ENCODE results near the gene AP2M1.

AP2M1 gene

GRCh38 chr3:184189421-184189820 is 14.8 kb downstream of the AP2M1 start:
- no peak for DNase-seq (ENCODE audit: low read depth in 1 of 2, low spot score in 1 of 2)

GRCh38 chr3:184192889-184193288 is 18.2 kb downstream of the AP2M1 start:
- no peak for DNase-seq (ENCODE audit: low read depth in 1 of 2, low spot score in 1 of 2)
- in situ Hi-C loops (cut with HindIII; ENCODE audit: low pct_unique_long_range_greater_than_20kb, low sequenced_read_pairs): no loop called here
- no peak for TF ChIP-seq JUND (IDR thresholded peaks at IDR 0.05; ENCODE audit: low read depth)

More at GRCh38 chr3:184189421-184189820, 14.8 kb downstream of the AP2M1 start:
- no peak for TF ChIP-seq JUND (IDR thresholded peaks at IDR 0.05; ENCODE audit: low read depth)
- in situ Hi-C loops (cut with HindIII; ENCODE audit: low pct_unique_long_range_greater_than_20kb, low sequenced_read_pairs): no loop called here

- DNase-seq (ENCODE audit: low read depth in 1 of 2, low spot score in 1 of 2): no peak
- TF ChIP-seq JUND (IDR thresholded peaks at IDR 0.05; ENCODE audit: low read depth): no peak
- in situ Hi-C loops (cut with HindIII; ENCODE audit: low pct_unique_long_range_greater_than_20kb, low sequenced_read_pairs): no loop called here
Observed at GRCh38 chr3:184193991-184194539, 19.4 kb downstream of the AP2M1 start.

- in situ Hi-C loops (cut with HindIII; ENCODE audit: low pct_unique_long_range_greater_than_20kb, low sequenced_read_pairs): no loop called here
- no peak for TF ChIP-seq JUND (IDR thresholded peaks at IDR 0.05; ENCODE audit: low read depth)
- DNase-seq (ENCODE audit: low read depth in 1 of 2, low spot score in 1 of 2): no peak
Observed at GRCh38 chr3:184196536-184196935, 21.9 kb downstream of the AP2M1 start.

GRCh38 chr3:184198509-184198908 is 23.9 kb downstream of the AP2M1 start:
- peak in 1 of 2 experiments; percentile 52 for DNase-seq (ENCODE audit: low read depth in 1 of 2, low spot score in 1 of 2)
- in situ Hi-C loops (cut with HindIII; ENCODE audit: low pct_unique_long_range_greater_than_20kb, low sequenced_read_pairs): no loop called here
- no peak for TF ChIP-seq JUND (IDR thresholded peaks at IDR 0.05; ENCODE audit: low read depth)

GRCh38 chr3:184200825-184201224 is 26.2 kb downstream of the AP2M1 start:
- no peak for TF ChIP-seq JUND (IDR thresholded peaks at IDR 0.05; ENCODE audit: low read depth)
- in situ Hi-C loops (cut with HindIII; ENCODE audit: low pct_unique_long_range_greater_than_20kb, low sequenced_read_pairs): no loop called here
- DNase-seq (ENCODE audit: low read depth in 1 of 2, low spot score in 1 of 2): no peak

GRCh38 chr3:184203526-184203925 is 28.9 kb downstream of the AP2M1 start:
- in situ Hi-C loops (cut with HindIII; ENCODE audit: low pct_unique_long_range_greater_than_20kb, low sequenced_read_pairs): no loop called here

GRCh38 chr3:184209146-184209923 is 34.7 kb downstream of the AP2M1 start:
- in situ Hi-C loops (cut with HindIII; ENCODE audit: low pct_unique_long_range_greater_than_20kb, low sequenced_read_pairs): no loop called here
- no peak for TF ChIP-seq JUND (IDR thresholded peaks at IDR 0.05; ENCODE audit: low read depth)
- no peak for DNase-seq (ENCODE audit: low read depth in 1 of 2, low spot score in 1 of 2)

More at GRCh38 chr3:184203526-184203925, 28.9 kb downstream of the AP2M1 start:
- DNase-seq (ENCODE audit: low read depth in 1 of 2, low spot score in 1 of 2): no peak
- no peak for TF ChIP-seq JUND (IDR thresholded peaks at IDR 0.05; ENCODE audit: low read depth)

- TF ChIP-seq JUND (IDR thresholded peaks at IDR 0.05; ENCODE audit: low read depth): no peak
- no peak for DNase-seq (ENCODE audit: low read depth in 1 of 2, low spot score in 1 of 2)
- in situ Hi-C loops (cut with HindIII; ENCODE audit: low pct_unique_long_range_greater_than_20kb, low sequenced_read_pairs): no loop called here
Observed at GRCh38 chr3:184211297-184211696, 36.6 kb downstream of the AP2M1 start.

GRCh38 chr3:184211718-184212117 is 37.1 kb downstream of the AP2M1 start:
- in situ Hi-C loops (cut with HindIII; ENCODE audit: low pct_unique_long_range_greater_than_20kb, low sequenced_read_pairs): no loop called here
- TF ChIP-seq JUND (IDR thresholded peaks at IDR 0.05; ENCODE audit: low read depth): no peak
- no peak for DNase-seq (ENCODE audit: low read depth in 1 of 2, low spot score in 1 of 2)

GRCh38 chr3:184218814-184219213 is 44.2 kb downstream of the AP2M1 start:
- TF ChIP-seq JUND (IDR thresholded peaks at IDR 0.05; ENCODE audit: low read depth): no peak
- in situ Hi-C loops (cut with HindIII; ENCODE audit: low pct_unique_long_range_greater_than_20kb, low sequenced_read_pairs): no loop called here

GRCh38 chr3:184222521-184222920 is 47.9 kb downstream of the AP2M1 start:
- in situ Hi-C loops (cut with HindIII; ENCODE audit: low pct_unique_long_range_greater_than_20kb, low sequenced_read_pairs): no loop called here
- peak in 1 of 2 experiments; percentile 63 for DNase-seq (ENCODE audit: low read depth in 1 of 2, low spot score in 1 of 2)
- TF ChIP-seq JUND (IDR thresholded peaks at IDR 0.05; ENCODE audit: low read depth): no peak

More at GRCh38 chr3:184218814-184219213, 44.2 kb downstream of the AP2M1 start:
- no peak for DNase-seq (ENCODE audit: low read depth in 1 of 2, low spot score in 1 of 2)

GRCh38 chr3:184223946-184224345 is 49.3 kb downstream of the AP2M1 start:
- in situ Hi-C loops (cut with HindIII; ENCODE audit: low pct_unique_long_range_greater_than_20kb, low sequenced_read_pairs): no loop called here
- DNase-seq (ENCODE audit: low read depth in 1 of 2, low spot score in 1 of 2): no peak
- no peak for TF ChIP-seq JUND (IDR thresholded peaks at IDR 0.05; ENCODE audit: low read depth)
